ENCODE data around the gene BATF3.

The BATF3 gene

DNA sequence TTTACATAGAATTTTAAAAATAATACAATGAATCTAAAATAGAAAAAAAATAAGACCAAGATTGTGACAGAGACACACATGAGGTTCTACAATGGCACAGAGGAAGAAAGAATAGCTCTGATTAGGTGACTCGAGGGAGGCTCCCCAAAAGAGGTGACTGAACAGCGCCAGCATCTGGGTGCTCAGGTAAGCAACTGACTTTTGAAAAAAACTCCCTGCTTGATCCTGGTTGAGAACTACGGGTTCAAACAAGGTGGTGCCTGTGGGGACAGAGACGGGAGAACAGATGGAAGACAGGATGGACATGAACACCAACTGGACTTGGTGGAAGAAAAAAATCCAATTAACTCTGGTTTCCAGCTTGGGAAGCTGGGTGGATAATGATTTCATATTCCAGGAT, 22.5 kb downstream of the BATF3 start:
- H3K4me3 ChIP-seq (ENCODE audit: low read depth, low read length): no peak overlapping the region
- TF ChIP-seq, protein P1, sequence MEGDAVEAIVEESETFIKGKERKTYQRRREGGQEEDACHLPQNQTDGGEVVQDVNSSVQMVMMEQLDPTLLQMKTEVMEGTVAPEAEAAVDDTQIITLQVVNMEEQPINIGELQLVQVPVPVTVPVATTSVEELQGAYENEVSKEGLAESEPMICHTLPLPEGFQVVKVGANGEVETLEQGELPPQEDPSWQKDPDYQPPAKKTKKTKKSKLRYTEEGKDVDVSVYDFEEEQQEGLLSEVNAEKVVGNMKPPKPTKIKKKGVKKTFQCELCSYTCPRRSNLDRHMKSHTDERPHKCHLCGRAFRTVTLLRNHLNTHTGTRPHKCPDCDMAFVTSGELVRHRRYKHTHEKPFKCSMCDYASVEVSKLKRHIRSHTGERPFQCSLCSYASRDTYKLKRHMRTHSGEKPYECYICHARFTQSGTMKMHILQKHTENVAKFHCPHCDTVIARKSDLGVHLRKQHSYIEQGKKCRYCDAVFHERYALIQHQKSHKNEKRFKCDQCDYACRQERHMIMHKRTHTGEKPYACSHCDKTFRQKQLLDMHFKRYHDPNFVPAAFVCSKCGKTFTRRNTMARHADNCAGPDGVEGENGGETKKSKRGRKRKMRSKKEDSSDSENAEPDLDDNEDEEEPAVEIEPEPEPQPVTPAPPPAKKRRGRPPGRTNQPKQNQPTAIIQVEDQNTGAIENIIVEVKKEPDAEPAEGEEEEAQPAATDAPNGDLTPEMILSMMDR (IDR thresholded peaks at IDR 0.05; ENCODE audit: low read depth, low read length): no peak
- H3K27me3 ChIP-seq: no peaks in the 10 kb centered on the region
- no peak for DNase-seq
- H3K4me1 ChIP-seq: peaks cover 6% of the 10 kb centered on the region; the same call in 1 of the 2 replicates
- no peaks in the 10 kb centered on the region for H3K36me3 ChIP-seq
- no peaks in the 10 kb centered on the region for H3K9me3 ChIP-seq

DNA sequence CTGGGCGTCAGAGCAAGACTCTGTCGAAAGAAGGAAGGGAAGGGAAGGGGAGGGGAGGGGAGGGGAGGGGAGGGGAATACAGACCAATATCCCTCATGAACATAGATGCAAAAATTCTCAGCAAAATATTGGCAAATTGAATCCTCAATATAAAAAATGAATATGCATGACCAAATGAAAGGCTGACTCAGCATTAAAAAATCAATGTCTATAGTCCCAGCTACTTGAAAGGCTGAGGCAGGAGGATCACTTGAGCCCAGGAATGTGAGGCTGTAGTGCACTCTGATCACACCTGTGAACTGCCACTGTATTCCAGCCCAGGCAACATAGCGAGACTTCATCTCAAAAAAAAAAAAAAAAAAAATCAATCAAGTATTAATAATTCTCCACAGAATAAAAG, 24.0 kb downstream of the BATF3 start:
- no peak for DNase-seq
- no peaks in the 10 kb centered on the region for H3K36me3 ChIP-seq
- TF ChIP-seq, protein P1 (IDR thresholded peaks at IDR 0.05; ENCODE audit: low read depth, low read length): no peak
- no peak overlapping the region for H3K4me3 ChIP-seq (ENCODE audit: low read depth, low read length)
- H3K9me3 ChIP-seq: no peaks in the 10 kb centered on the region
- H3K27me3 ChIP-seq: no peaks in the 10 kb centered on the region
- H3K4me1 ChIP-seq: peaks cover 4% of the 10 kb centered on the region

DNA sequence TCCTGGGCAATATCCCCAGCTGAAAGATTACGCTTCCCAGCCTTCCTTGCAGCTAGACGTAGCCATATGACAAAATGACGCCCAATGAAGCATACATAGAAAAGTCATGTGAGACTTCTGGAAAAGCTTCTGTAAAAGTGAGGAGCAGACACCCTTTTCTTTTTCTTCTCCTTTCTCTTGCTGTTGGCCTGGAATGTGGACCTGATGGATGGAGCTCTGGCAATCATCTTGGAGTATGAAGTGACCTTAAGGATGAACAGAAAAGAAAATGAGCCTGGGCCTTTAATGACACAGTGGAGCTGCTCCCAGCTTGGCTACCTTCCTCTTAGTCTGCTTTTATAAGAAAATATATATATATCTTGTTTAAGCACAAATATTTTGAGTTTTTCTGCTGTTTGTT, 24.8 kb downstream of the BATF3 start:
- Histone ChIP-seq H3K27me3 (no peaks in the 10 kb centered on the region), H3K4me3 (ENCODE audit: low read depth, low read length) (no peak overlapping the region), H3K36me3 (no peaks in the 10 kb centered on the region), H3K4me1 (peaks cover 4% of the 10 kb centered on the region; the same call in 1 of the 2 replicates), H3K9me3 (no peaks in the 10 kb centered on the region)
- no peak for DNase-seq
- TF ChIP-seq, protein P1 (IDR thresholded peaks at IDR 0.05; ENCODE audit: low read depth, low read length): no peak

DNA sequence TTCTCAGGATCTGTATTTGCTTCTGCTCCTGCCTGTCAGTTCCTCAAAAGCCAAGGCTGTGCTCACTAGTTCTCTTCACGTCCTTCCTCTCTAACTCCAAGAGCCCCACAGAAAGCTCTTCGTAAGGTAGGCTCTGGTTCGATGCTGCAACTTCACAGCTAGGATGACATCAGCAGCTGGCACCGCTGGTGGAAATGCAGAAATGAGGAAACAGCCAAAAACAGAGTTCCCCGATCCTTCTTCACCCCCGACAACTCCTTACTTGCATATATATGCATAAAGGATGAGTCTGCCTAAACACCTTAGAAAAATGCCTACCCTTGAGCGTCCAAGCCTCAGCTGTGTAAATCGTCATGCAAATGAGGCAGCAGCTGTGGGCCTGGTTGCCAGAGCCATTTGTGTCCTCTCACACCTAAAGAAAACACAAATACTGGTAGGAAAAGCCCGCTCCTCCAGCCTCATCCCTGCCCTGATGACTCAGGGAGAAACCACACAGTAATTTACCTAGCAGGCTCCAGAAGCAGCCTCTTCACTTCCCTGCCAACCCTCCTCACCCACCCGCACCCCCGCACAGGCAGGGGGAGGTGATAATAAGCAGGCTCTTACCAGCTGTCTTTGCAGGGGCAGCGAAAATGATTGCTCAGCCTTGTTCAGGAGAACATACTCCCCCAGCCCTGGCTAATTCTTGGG, 28.2 kb downstream of the BATF3 start:
- no peaks in the 10 kb centered on the region for H3K27me3 ChIP-seq
- no peaks in the 10 kb centered on the region for H3K9me3 ChIP-seq
- no peaks in the 10 kb centered on the region for H3K36me3 ChIP-seq
- peaks cover 25% of the 10 kb centered on the region for H3K4me1 ChIP-seq
- no peak overlapping the region for H3K4me3 ChIP-seq (ENCODE audit: low read depth, low read length)
- TF ChIP-seq, protein P1 (IDR thresholded peaks at IDR 0.05; ENCODE audit: low read depth, low read length): no peak
- peak; percentile 42 for DNase-seq

DNA sequence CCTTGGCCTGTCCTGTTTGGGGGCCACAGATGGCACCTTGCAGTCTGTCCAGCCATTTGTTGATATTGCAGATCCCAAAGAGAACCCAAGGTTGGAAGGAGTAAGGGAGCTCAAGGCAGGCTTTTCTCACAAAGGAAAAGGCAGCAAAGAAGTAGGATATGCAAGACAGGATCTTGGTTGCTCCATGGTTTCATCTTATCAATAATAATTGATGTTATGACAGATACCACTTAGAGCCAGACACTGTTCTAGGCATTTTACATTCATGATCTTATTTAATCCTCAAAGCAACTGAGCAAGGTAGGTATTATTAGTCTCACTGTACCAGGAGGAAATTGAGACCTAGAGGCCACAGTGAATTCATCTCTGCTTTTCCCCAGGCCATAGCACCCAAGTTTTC, 28.8 kb downstream of the BATF3 start:
- no peak for DNase-seq
- no peaks in the 10 kb centered on the region for H3K36me3 ChIP-seq
- TF ChIP-seq, protein P1 (IDR thresholded peaks at IDR 0.05; ENCODE audit: low read depth, low read length): no peak
- no peak overlapping the region for H3K4me3 ChIP-seq (ENCODE audit: low read depth, low read length)
- H3K27me3 ChIP-seq: no peaks in the 10 kb centered on the region
- no peaks in the 10 kb centered on the region for H3K9me3 ChIP-seq
- peaks cover 27% of the 10 kb centered on the region for H3K4me1 ChIP-seq

DNA sequence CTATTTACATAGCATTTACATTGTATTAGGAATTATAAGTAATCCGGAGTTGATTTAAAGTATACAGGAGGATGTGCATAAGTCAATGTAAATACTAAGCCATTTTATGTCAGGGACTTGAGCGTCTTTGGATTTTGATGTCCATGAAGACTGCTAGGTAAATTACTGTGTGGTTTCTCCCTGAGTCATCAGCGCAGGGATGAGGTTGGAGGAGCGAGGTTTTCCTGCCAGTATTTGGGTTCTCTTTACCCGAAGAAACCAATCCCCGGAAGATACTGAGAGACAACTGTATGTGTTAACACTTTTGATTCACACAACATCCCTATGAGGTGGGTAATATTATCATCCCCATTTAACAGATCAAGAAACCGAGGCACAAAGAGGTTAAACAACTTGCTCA, 29.3 kb downstream of the BATF3 start:
- Histone ChIP-seq H3K27me3 (no peaks in the 10 kb centered on the region), H3K4me3 (ENCODE audit: low read depth, low read length) (no peak overlapping the region), H3K36me3 (no peaks in the 10 kb centered on the region), H3K9me3 (no peaks in the 10 kb centered on the region), H3K4me1 (peaks cover 27% of the 10 kb centered on the region)
- no peak for DNase-seq
- TF ChIP-seq, protein P1 (IDR thresholded peaks at IDR 0.05; ENCODE audit: low read depth, low read length): no peak
